Measurements from ENCODE around the gene CDK6.
A peak's percentile ranks its signal among the peaks of the same experiment; 100 is the strongest.

The CDK6 gene

DNA sequence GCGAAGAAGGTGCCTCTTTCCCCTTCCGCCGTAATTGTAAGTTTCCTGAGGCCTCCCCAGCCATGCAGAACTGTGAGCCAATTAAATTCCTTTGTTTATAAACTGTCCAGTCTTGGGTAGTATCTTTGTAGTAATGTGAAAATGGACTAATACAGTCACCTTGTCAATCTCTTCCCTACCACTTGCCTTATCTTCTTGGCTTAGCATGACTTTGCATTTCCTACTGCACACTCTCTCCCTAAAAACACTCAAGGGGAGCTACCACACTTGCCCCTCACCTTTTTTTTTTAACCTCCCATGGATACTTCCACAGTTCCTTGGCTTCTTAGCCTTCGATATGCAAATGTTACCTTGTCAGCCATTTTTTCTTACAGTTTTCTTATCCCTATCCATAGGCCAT is 7.4 kb upstream of the CDK6 start:
- no peak for DNase-seq

DNA sequence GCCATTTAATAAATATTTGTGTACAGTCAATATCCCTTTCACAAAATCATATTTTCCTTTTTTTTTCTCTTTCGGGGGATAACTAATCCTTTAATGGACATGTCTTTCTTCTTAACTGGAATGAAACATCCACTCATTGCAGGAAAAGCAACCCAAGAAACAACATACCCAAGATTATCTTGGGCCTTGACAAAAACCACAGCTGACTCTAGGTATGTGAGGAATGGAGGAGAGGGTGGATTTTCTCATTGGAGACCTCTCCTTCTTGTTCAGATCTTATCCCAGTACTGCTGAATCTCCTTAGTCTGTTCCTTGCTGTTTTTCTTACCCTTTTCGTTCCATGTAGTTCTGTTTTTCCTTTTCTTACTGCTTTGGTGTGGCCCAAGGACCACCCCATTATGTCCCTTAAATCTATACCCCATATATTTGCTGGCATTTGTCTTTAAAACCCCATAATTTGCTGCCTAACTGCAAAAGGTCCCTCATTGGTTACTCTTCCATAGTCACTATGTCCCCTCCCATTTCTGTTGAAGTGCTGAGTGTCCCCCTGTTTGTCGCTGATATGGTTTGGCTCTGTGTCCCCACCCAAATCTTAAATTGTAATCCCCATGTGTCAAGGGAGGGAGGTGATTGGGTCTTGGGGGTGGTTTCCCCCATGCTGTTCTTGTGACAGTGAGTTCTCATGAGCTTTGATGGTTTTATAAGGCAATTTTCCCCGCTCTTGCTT is 6.8 kb upstream of the CDK6 start:
- no peak for DNase-seq

DNA sequence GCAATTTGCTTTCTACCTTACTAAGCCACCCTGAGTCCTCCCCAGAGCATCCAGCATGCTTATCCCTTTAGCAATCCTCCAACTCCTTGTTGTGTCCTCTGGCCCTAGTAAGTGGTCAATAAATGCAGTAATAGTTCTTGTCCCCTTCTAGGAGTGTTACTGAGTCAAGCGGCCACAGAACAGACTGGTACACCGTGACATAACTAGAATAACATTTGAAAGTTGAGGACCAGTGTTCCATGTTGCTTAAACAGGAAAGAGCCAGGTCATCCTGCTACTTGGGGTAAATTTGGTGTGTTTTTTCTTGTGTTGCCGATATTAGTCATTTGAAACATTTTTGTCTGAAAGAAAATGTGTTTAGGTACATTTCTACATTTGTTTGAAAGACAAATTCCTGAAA is 4.8 kb upstream of the CDK6 start:
- no peak for DNase-seq

DNA sequence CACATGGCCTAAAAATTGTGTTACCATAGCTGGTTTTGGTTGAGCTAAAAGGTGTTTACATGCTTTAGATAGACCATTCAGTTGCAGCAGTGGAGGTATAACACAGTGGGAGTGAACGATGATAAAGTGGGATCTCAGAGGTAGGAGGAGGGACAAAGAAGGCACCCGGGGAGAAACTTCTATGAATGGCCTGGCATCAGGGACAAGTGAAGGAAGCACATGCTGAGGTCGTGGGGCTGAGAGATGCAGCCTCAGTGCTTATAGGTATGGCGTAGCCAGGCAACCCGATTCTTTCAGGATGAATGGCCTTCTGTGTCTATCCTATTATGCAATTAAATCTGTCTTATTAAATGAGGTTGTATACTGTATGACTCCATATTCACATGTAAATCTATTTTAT is 3.9 kb upstream of the CDK6 start:
- DNase-seq, result no peak

DNA sequence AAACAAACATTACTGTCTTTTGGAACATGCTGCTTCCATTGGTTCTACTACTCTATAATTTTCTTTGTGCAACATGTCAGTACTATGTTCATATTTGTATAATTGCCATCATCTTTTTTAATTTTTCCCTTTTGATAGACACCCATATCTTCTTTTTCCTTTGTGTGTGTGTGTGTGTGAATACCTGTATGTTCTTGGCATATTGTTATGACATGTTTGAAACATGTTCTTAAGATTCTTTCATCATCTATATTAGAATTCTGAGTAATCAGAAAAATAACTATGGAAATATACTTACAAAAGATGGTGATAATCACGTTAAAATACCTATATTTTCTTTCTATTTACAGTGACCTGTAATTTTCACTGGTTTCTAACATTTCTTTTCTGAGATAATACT is 3.5 kb upstream of the CDK6 start:
- DNase-seq, result no peak

DNA sequence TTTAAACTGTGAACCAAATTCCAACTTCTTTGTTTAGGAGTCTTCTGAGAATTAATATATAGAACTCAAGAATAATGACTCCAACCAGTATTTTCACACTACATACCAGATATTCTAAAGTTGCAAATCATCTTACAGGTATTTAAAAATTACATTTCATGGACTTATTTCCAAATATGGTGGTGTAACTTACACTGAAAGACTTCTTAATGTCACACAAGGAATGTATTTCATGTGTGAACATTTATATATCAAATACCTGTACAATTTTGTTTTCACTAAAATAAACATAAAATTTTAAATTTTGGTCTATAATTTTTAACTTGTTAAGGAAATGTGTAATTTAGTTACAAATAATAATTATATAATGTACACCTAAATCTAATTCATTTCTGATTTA is 2.6 kb upstream of the CDK6 start:
- DNase-seq, result no peak

DNA sequence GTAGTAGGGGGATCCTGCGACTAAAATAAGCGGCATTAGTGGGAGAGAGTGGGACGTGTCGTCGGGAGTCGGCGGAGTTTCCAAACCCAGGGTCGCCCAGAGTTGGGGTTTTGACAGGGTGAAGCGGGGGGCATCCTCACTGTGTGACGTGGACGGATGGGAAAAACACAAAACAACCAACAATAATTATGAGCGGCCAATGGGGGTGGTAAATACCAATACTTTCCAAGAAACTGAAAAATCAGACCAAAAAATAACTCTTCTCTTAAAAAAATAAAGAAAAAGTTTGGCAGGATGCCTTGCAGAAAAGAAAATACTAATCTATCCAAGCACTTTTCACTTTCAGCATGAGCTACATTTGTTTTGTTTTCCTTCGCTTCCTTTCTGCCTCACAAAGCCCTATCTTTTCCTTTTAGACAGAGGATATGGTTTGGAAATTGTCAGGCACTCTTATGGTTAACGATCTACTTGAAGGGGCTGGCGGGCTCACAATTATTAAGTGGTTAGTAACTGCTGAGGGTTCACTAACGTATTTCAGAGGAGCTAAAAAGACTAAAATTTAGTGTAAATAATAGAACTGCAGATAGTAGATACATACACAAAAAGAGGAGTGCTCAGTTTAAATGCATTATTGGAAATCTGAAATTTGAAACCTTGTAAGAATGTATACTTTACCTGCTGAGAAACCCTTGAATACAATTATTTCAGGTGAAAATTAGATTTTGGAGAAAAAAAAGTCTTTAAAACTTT is 802 bp upstream of the CDK6 start:
- peak; percentile 13 to 36 for DNase-seq

DNA sequence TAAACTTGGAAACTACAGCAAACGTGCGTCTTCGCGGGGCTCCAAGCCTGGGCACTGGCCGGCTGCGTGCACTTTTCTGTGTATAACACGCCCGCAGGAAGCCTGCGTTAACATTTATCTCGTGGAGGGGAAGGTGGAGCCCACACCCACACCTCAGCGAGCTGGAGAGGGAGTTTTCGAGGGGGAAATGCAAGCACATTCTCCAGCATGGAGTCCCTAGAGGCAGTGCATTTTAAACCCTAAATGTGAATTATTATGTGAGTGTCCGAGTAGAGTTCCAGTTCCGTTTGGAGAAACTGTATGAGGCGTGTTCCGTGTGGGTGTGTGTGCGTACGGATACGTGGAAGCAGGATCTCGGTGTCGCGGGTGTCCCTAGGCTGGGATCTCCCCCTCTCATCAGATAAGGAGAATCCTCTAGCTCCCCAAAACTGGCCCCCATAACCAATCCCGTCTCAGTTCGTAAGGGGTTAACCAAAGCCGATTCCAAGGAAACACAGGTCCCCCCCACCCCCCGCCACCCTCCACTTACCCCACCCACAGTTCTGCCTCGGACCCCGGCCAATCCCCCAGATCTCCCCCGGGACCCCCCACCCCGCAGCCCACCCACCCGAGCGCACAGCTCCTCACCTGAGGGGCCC is 403 bp downstream of the CDK6 start:
- DNase-seq, result peak; percentile 34 to 51

DNA sequence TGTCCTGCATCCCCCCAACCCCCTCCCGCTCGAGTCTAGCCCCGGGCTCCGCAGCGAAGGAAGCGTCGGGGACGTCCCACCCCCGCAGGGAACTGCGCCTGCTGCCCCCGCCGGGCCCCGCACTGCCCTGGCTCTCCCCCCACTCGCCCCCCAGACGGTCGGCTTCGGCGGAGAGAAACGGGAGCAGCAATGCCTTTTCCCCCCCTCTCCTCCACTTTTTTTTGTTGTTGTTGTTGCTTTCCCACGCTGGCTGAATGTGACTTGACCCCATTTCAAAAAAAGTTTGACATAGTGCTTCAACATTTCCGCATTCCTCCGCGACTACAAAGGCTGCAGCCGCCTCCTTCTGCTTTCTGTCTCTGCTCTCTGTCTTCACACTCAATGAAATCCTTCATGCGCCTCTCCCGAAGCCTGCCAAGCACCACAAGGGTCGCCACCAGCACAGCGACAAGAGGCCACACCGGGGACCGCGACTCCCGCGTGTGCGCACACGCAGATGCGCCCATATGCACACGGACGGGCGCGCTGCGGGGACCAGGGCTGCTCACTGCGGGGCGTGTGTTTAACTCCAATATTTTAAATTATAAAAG is 1.0 kb downstream of the CDK6 start:
- DNase-seq, result peak; percentile 56 to 58

DNA sequence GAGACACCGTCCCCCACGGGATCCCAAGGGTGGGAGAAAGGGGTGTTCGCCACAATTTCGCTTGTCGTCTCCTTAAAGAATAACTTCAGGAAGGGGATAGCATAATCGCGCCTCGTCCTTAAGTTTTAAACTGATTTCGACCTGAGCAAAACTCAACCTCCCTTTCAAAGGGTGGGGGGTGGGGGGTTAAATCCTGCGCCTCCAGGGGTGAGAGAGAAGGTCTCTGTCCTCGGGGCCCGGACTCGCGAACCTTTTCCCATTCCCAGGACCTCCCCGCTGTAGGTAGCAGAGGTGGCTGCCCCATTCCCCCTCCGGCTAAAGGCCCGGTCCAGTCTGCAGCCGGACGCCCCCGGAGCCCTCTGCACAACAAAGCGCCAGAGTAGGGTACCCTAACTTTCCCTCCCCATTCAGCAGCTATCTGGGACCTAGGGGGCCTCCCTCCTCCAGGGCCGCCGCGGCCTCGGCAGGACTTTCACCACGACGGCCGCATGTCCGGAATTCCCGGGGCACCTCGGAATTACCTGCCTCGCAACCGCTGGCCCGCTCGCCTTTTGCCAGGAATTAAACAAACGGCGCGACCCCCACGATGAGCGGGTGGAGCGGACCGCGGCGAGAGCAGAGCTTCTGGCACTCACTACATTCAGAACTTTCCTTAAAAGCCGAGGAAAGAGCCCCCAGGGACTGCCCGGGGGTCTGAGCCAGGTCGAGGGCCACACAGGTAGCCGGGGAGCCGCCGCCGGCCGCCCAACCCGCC is 1.7 kb downstream of the CDK6 start:
- DNase-seq, result no peak

DNA sequence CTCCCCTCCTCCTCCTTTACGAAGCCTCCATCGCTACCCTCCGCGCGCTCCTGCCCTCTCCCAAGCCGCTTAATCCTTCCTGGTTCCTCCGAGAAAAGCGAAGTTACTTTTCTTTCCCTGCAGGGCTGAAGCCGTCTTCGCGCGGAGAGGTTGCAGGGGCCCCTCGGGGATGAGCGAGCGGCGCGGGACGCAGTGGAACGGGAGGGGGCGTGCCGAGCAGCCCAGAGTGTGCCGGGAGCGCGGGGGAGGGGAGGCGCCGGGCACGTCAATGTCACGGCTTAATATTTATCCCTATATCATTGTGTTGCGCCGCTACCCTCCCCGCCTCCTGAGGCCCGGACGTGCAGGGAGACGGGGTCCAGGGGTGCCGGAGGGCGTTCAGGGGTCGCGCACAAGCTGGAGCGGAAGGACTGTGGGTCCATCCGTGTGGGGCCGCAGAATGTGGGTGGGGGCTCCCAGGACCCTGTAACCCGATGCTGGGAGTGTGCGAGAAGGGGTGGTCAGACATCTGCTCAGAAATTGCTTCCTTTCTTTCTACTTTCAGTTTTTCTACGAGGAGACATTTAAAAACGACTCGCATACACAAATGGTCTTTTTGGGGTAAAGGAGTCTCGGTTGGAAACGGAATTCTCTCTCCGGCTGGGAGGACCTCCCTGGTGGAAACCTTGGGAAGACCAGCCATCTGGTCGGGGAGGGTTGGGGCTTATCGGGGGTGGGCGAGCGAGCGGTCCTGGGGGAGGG is 2.4 kb downstream of the CDK6 start:
- peak; percentile 70 to 71 for DNase-seq

DNA sequence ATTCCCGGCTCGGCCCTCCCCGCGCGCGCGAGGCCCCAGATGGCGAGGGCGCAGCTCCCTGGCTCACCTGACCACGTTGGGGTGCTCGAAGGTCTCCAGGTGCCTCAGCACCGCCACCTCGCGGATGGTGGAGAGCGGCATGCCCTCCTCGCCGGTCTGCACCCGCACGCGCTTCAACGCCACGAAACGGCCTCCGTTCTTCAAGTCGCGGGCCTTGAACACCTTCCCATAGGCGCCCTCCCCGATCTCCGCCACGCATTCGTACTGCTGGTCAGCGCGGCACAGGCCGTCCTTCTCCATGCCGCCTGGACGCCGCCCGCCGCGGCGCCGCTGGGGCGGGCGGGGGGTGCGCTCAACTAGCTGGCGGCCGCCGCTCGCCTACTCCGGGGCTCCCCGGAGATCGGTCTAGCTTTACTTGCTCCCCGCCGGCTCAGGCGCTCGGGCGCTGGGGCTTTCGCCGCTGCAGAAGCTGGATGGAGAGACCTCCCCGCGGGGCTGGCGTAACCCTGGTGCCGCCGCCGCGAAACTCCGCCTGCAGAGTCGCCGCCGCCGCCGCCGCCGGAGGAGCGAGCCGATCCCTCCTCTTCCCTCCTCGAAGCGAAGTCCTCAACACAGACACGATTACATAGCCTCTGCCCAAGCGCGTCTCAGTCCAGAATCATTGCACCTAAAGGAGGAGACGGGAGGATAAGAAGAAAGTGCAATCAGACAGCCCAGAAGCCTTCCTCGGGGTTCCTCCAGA is 3.2 kb downstream of the CDK6 start:
- DNase-seq, result peak; percentile 88

DNA sequence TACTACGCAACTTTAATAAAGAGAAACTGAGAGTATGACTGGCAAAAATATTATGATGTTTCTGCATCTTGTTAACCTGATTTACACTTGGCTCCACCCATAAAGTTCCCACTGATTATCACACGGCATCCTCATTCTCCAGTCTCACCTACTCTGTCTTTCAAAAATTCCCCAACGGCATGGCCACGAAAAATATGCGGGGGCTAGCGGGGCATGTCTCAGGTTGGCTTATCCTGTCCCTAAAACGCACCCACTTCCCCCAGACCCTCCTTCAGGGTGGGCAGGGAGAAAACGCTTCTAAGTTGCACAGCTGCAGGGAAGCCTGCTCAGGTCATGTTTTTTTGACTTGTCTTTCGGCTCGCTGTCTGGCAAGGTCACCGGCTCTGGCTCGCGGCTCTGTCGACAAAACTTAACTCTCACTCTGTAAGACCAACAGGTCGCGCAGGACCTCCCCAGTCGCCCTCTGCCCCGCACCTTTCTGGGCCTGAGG is 3.8 kb downstream of the CDK6 start:
- DNase-seq, result peak in 1 of 2 donors; percentile 53

DNA sequence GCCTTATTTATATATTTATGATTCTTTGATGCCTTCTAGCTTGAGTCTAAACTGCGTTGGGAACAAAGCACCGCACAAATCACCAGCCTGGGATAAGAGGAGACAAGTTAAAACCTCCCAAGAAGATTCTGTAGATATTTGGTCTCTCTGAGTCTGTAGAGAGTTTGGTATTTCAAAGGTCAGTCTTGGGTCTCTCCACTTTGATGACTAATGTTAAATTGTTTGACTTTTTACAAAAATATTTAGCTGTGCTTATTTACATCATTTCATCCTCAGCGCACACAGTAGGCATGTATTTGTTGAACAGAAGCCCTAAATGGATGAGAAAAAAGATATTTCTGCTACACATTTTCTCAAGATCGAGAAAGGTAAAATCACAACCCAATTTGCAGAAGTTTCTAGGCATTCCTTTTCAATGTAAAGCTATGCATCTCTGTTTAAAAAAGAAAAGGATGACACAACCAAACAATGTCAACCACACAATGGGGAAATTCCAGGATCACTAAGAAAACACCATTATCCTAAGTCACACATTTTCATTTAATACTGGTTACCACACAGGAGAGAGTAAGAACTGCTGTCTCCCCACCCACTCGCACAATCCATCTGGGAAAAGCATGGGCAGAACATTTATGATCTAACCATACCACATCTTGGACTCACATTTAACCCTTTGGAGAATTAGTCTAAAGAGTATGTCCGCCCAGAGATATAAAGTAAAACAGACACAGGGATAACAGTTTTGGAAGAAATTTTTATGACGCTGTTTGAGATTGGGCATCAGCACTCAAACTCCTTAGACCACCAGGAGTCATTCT is 4.4 kb downstream of the CDK6 start:
- DNase-seq, result peak in 1 of 2 donors; percentile 46

DNA sequence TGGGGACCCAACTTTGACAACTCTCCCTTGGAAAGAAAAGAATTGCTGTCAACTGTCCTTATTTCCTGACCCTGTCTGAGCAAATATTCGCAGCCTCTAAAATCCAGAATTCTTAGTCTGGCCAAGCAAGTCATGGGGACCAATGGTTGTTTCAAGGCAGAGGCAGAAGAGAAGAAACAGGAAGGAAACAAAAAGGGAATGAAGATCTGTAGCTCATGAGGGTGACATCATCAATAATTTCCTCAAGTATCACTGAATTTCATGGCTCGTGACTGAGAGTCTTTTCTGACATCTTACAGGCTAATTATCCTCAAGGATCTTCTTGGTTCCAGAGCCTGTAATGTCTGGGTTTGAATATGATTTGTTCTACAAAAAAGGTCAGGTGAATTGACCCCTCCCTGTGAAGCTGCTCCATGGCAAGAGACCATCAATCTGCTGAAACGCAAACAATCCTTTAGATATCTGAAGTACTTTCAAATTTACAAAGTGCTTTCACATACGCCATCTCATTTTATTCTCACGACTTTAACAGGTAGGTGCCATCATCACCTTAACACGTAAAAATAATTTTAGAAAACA is 5.8 kb downstream of the CDK6 start:
- no peak for DNase-seq

DNA sequence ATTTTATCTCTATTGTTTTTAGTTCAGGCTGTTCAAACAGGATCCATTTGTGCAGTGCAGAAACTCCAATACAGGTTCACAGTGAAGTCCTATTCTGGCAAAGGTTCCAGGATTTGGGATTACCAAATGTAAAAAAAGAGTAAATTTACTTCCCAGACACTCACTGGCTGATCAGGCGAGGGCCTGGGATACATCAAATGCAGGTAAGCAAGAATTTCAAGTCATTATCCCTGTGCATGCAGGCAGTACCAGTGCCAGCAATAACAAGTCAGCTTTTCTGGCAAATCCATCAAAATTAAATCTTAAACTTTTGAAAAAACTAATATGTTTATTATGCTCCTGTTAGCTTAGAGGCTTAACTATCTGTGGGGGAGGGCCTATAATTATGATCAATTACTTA is 6.3 kb downstream of the CDK6 start:
- no peak for DNase-seq

DNA sequence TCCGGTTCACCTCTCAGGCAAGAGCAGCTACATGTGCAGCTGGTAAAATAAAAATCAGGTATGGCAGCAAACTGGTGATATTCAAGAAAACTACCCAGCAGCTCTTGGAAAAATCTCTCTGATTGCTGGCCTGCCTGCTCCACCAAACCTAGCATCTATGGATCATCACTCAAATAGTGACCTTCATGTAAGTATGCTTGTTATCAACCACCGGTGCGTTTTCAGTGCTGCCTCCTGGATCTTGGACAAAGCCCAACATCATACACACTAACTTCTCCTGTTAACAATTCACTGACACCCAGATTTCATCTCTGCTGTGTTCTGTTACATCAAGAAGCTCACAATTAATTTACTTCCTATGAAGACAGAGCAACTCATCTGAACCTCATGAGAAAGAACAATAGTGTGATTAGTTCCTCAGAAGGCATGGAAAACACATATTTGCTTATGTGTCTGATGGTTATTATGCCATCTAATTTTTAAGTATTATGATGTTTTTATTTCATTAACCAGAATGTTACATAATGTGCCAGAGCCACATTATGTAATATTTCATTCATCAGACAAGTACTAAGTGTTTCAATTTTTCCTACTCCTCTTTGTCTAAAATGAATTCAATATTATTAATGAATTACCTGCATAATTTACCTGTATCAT is 8.8 kb downstream of the CDK6 start:
- no peak for DNase-seq

DNA sequence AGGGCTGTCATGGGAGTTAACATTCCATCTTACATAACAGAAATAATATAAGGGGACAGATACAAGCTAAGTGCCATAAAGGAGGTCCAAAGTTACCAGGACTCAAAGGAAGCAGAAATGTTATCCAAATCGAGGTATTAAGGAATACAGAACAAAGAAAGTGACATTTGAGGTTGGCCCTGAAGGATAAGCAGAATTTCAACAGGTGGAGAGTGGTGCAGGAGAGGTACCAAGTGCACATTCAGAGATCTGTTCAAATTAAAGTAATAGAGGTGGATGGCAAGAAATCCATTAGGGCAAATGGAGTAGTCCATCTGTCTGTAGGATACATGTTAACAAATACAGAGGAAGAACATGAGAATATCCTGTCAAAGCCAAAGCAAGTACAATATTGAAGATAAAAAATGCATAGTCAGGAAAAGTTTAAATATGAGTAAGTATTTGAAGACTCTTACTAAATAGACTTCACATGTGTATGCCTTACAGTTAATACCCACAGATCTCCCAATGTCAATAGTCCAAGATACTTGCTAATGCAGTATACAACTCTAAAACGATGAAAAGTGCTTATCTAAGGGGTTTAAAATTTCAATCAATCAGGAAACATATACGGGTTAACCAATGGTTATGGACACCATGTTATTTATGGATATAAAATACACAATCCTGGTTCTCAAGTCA is 10.0 kb downstream of the CDK6 start:
- no peak for DNase-seq
